Endothelial cell of umbilical vein (primary cell): ENCODE data around the gene TIMM8B. TPM values are rescaled to one million over a fixed set of nuclear protein-coding genes. Genes with fewer than 3 reads are reported as not detected.

ENCODE experiments used
- BruUV-seq: library from RNA; stranded (reverse); fragments of 400-500 nt; replicated peaks from 2 replicates; lab custom pipeline; 2021; lab: Mats Ljungman, UMichigan
- CTCF ChIA-PET: fragments of 300-600, 350-600 bp; sonication (Branson Sonifier 250); formaldehyde crosslinking; loops from one replicate; lab custom pipeline; 2021; ENCODE audit warnings: antibody characterized with exemption, inconsistent platforms; lab: Charles Lee
- POLR2A ChIA-PET: fragments of 300-600, 350-600 bp; sonication (Branson Sonifier 250); formaldehyde crosslinking; loops from one replicate; lab custom pipeline; 2021; ENCODE audit warnings: antibody characterized with exemption, inconsistent platforms; lab: Charles Lee
- DNase-seq: peaks from one replicate; pipeline ENCODE4 v3.0.0-alpha.2; 2011; ENCODE audit warnings: low read depth, low spot score
- FAIRE-seq: peaks from 2 replicates; lab custom pipeline; 2011; peaks lifted over from hg19 to GRCh38; lab: Jason Lieb, UNC
- H2AFZ ChIP-seq: 2 replicates; pipeline ENCODE4 v1.6.0; 2012; ENCODE audit warnings: low read depth, low read length, control low read depth, inconsistent platforms
- H3K27ac ChIP-seq: 2 replicates; pipeline ENCODE4 v1.5.1; 2011; ENCODE audit warnings: low read depth, mild to moderate bottlenecking, control low read depth, low read length, moderate library complexity; ENCODE audit not compliant: insufficient read depth
- H3K27me3 ChIP-seq, 2 experiments: 2 replicates each; pipeline versions ENCODE4 v1.6.0 to v1.6.1; 2011; ENCODE audit warnings: low read length in 2 of 2, mixed read lengths in 1 of 2; ENCODE audit not compliant: control insufficient read depth in 2 of 2, insufficient read depth in 2 of 2
- H3K36me3 ChIP-seq, 2 experiments: 2 replicates in 1 of 2; 3 replicates in 1 of 2; pipeline ENCODE4 v1.5.1; 2011; ENCODE audit warnings: low read length in 2 of 2, mild to moderate bottlenecking in 1 of 2, moderate library complexity in 1 of 2; ENCODE audit not compliant: control insufficient read depth in 2 of 2, insufficient read depth in 2 of 2; ENCODE audit errors: extremely low read depth in 1 of 2
- H3K4me1 ChIP-seq: 3 replicates; pipeline ENCODE4 v1.5.1; 2011; ENCODE audit warnings: mild to moderate bottlenecking, low read length; ENCODE audit not compliant: control insufficient read depth, insufficient read depth; ENCODE audit errors: extremely low read depth
- H3K4me2 ChIP-seq: 2 replicates; pipeline ENCODE4 v1.6.1; 2011; ENCODE audit warnings: low read length, control low read depth, mixed read lengths; ENCODE audit not compliant: insufficient read depth
- H3K4me3 ChIP-seq, 3 experiments: fragments of 200-600 bp in 1 of 3; sonication (generic), shearing (Covaris generic) in 1 of 3; replicated peaks in 1 of 3; 2 replicates each; pipeline ENCODE4 v1.5.1; 2011 to 2016; ENCODE audit warnings: control low read depth in 3 of 3, low read length in 3 of 3, mild to moderate bottlenecking in 2 of 3, inconsistent platforms in 1 of 3, low read depth in 1 of 3, moderate library complexity in 1 of 3; ENCODE audit not compliant: insufficient read depth in 1 of 3
- H3K79me2 ChIP-seq: 2 replicates; pipeline ENCODE4 v1.6.0; 2012; ENCODE audit warnings: low read length, inconsistent platforms; ENCODE audit not compliant: control insufficient read depth, insufficient read depth
- H3K9ac ChIP-seq: replicated peaks from 2 replicates; pipeline ENCODE3; 2011; ENCODE audit warnings: low read length, control low read depth; ENCODE audit not compliant: insufficient read depth; ENCODE audit errors: extremely low read depth
- H3K9me1 ChIP-seq: replicated peaks from 3 replicates; pipeline ENCODE4 v1.6.0; 2011; ENCODE audit warnings: mild to moderate bottlenecking, low read length; ENCODE audit not compliant: control insufficient read depth, insufficient read depth; ENCODE audit errors: extremely low read depth
- H3K9me3 ChIP-seq: replicated peaks from 2 replicates; pipeline ENCODE4 v1.5.1; 2012; ENCODE audit warnings: low read length, inconsistent platforms; ENCODE audit not compliant: control insufficient read depth, insufficient read depth
- H4K20me1 ChIP-seq: replicated peaks from 2 replicates; pipeline ENCODE3; 2011; ENCODE audit warnings: mild to moderate bottlenecking, low read length; ENCODE audit not compliant: control insufficient read depth, insufficient read depth; ENCODE audit errors: extremely low read depth
- CTCF ChIP-seq, 2 donors: IDR thresholded peaks; 1 replicate in 1 of 2; 2 replicates in 1 of 2; pipeline ENCODE4 v1.5.1; 2011; ENCODE audit warnings: low read length in 2 of 2, mild to moderate bottlenecking in 2 of 2, moderate library complexity in 2 of 2, control low read depth in 1 of 2, inconsistent platforms in 1 of 2, low read depth in 1 of 2; ENCODE audit not compliant: insufficient read depth in 1 of 2; ENCODE audit errors: extremely low read depth in 1 of 2
- EZH2 ChIP-seq: IDR thresholded peaks from 2 replicates; pipeline ENCODE4 v1.6.1; 2012; ENCODE audit warnings: borderline replicate concordance, low read depth, mild to moderate bottlenecking, moderate library complexity, low read length, inconsistent platforms; ENCODE audit not compliant: severe bottlenecking
- FOS ChIP-seq: IDR thresholded peaks from 2 replicates; pipeline ENCODE4 v1.6.1; 2011; ENCODE audit warnings: mild to moderate bottlenecking, low read length, moderate library complexity, borderline replicate concordance; ENCODE audit not compliant: insufficient read depth
- GATA2 ChIP-seq: IDR thresholded peaks from 2 replicates; pipeline ENCODE4 v1.7.0; 2011; ENCODE audit warnings: low read depth, mild to moderate bottlenecking, moderate library complexity, mixed read lengths, low read length; ENCODE audit not compliant: insufficient read length, insufficient read depth
- JUN ChIP-seq: IDR thresholded peaks from 2 replicates; pipeline ENCODE4 v1.6.1; 2011; ENCODE audit warnings: borderline replicate concordance, low read depth; ENCODE audit not compliant: insufficient read length, insufficient read depth
- MYC ChIP-seq: IDR thresholded peaks from one replicate; pipeline ENCODE4 v1.6.1; 2011; ENCODE audit warnings: mild to moderate bottlenecking, low read depth, low read length
- POLR2A ChIP-seq: IDR thresholded peaks from 2 replicates; pipeline ENCODE4 v1.6.1; 2012; ENCODE audit warnings: low read depth, mild to moderate bottlenecking, control low read depth, low read length
- POLR2AphosphoS5 ChIP-seq: IDR thresholded peaks from 2 replicates; pipeline ENCODE4 v1.6.1; 2012; ENCODE audit warnings: low read depth, mild to moderate bottlenecking, control low read depth, low read length, moderate library complexity; ENCODE audit not compliant: insufficient read depth
- dilution Hi-C: fragments of 300-500 bp; cut with MboI; formaldehyde crosslinking; loops from one replicate; pipeline ENCODE4 v1.15.0; 2019; ENCODE audit warnings: low sequenced_read_pairs; ENCODE audit not compliant: extremely low pct_ligation_motif_present
- intact Hi-C: fragments of 100-400 bp; cut with micrococcal nuclease; formaldehyde crosslinking; loops from one replicate; pipeline ENCODE4 v1.10.0; 2022
- polyA plus RNA-seq, 4 experiments: library from polyadenylated mRNA; depleted of rRNA in 3 of 4; stranded (reverse) in 3 of 4; unstranded in 1 of 4; fragments of >200 nt; gene quantifications; 2 replicates each; pipeline versions ENCODE4 v1.2.1 to v1.2.3, GENCODE V29; 2011 to 2012; ENCODE audit warnings: missing spikeins in 1 of 4
- total RNA-seq: library from RNA; stranded (reverse); gene quantifications from 2 replicates; pipeline ENCODE4 v1.2.3, GENCODE V29; 2021
- TF ChIP-seq, protein P1 (sequence below): IDR thresholded peaks from 2 replicates; pipeline ENCODE4 v1.6.1; 2011; ENCODE audit not compliant: insufficient read depth, insufficient read length

Gene TIMM8B
- total and polyA plus RNA-seq, 2 donors (not counting 3 experiments of a cell fraction or from before 2014, with no cell fraction given): 77.0 to 110 TPM

DNA sequence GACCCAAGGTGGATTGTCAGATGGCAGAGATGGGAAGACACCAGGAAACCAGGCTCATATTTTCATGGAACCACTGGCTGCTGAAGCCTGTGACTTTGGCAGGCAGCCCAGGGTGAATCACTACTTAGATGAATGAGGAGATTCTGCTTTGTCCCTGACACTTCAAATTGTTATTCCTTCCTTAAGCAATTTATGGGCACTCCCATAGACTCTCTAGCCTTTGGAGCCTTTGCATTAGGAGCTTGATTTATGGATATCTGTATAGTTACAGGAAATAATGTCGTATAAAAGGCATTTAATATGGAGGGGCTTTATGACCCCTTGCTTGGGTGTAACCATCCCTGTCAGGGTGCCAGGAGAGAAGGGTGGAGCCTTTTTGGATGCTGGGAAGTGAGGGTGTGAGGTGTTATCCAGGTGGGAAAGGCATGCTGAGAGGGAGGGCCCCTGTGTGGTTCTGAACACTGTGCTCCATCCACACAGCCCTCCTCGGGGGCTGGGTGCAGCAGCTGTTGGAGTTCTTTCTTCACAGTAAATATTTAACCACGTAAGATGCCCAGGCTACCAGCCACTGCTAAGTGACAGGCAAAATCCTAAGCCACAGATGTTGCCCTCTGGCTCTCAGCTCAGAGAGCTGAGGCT, 42.0 kb upstream of the TIMM8B start:
- H3K9me3 ChIP-seq: no peaks in the 10 kb centered on the region
- FAIRE-seq: peak; percentile 71
- H3K4me1 ChIP-seq: peaks cover 10% of the 10 kb centered on the region
- ChIA-PET CTCF (interaction anchor here (1.0 to 1.3 kb wide), 5 partner anchors 9 to 47 kb away, joined by 3 to 6 read pairs (median 5); partner anchors contain the start of gene BCO2), POLR2A (no interaction called here)
- no peak overlapping the region for H3K27ac ChIP-seq
- intact Hi-C loops (loop anchor here (1.0 kb wide), 1 partner anchor 8 kb away; no protein-coding TSS in a partner anchor), dilution Hi-C loops (no loop called here)
- no peaks in the 10 kb centered on the region for H3K79me2 ChIP-seq
- peak; percentile 44 for TF ChIP-seq FOS
- TF ChIP-seq GATA2: no peak
- no peak for TF ChIP-seq MYC
- no peak overlapping the region for H2AFZ ChIP-seq
- H3K4me3 ChIP-seq: no peak overlapping the region
- no peak overlapping the region for H3K4me2 ChIP-seq
- H3K27me3 ChIP-seq: no peaks in the 10 kb centered on the region
- H3K36me3 ChIP-seq: no peaks in the 10 kb centered on the region
- H3K9me1 ChIP-seq: no peaks in the 10 kb centered on the region
- DNase-seq: peak; percentile 53
- no peaks in the 10 kb centered on the region for H4K20me1 ChIP-seq
- no TSS peak for BruUV-seq
- H3K9ac ChIP-seq: no peak overlapping the region

- H3K9ac ChIP-seq: no peak overlapping the region
- no peaks in the 10 kb centered on the region for H3K27me3 ChIP-seq
- TF ChIP-seq POLR2AphosphoS5 (no peak), JUN (no peak), CTCF (IDR thresholded peaks at IDR 0.05; ENCODE audit: extremely low read depth in 1 of 2, insufficient read depth in 1 of 2, low read depth in 1 of 2, low read length in 2 of 2) (no peak), POLR2A (no peak), GATA2 (no peak), FOS (no peak), MYC (no peak), EZH2 (no peak)
- TF ChIP-seq, protein P1, sequence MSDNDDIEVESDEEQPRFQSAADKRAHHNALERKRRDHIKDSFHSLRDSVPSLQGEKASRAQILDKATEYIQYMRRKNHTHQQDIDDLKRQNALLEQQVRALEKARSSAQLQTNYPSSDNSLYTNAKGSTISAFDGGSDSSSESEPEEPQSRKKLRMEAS: no peak
- POLR2A ChIA-PET: no interaction called here
- FAIRE-seq (no peak), DNase-seq (no peak)
- CTCF ChIA-PET: interaction anchor here (1.3 kb wide), 1 partner anchor 13 kb away, joined by 5 read pairs; no protein-coding TSS in a partner anchor
- no peaks in the 10 kb centered on the region for H3K9me1 ChIP-seq
- H3K36me3 ChIP-seq: no peaks in the 10 kb centered on the region
- no peaks in the 10 kb centered on the region for H4K20me1 ChIP-seq
- no peaks in the 10 kb centered on the region for H3K79me2 ChIP-seq
- intact Hi-C loops: no loop called here
- no peak overlapping the region for H3K4me3 ChIP-seq
- H3K4me1 ChIP-seq: peaks cover 10% of the 10 kb centered on the region
- H3K9me3 ChIP-seq: no peaks in the 10 kb centered on the region
- no peak overlapping the region for H3K4me2 ChIP-seq
- dilution Hi-C loops: no loop called here
- no peak overlapping the region for H2AFZ ChIP-seq
- BruUV-seq: no TSS peak
- no peak overlapping the region for H3K27ac ChIP-seq
Measured at GRCh38 chr11:112127056-112127455, 40.5 kb upstream of the TIMM8B start.
